ENCODE data around the gene CHSY3. TPM values are rescaled to one million over a fixed set of nuclear protein-coding genes. Genes with fewer than 3 reads are reported as not detected.

The CHSY3 gene
- polyA plus RNA-seq, 1 donor from 2014 or later: 0.40 TPM

DNA sequence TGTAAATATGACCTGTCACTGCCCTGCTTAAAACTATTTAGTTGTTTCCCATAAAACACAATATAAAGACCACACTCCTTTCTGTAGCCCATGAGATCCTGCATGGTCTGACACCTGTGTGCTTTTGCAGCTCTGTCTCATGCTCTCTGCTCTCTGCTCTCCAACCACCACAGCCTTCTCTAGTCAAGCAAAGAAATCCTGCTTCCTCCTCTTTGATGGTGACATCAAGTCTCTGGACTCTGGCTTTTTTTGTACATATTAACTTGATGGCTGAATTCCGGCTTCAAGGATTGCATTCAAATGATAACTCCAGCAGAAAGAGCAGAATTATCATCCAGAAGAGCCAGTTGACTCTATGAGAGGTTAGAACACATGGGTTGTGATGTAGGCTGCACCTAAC is 58.2 kb downstream of the CHSY3 start:
- Histone ChIP-seq H3K4me2 (ENCODE audit: low read length) (no peak overlapping the region), H3K9me2 (ENCODE audit: insufficient read depth, low read length) (no peaks in the 10 kb centered on the region), H3K36me3 (ENCODE audit: insufficient read depth, low read length) (no peaks in the 10 kb centered on the region), H3K27me3 (ENCODE audit: insufficient read depth, low read depth, low read length) (no peaks in the 10 kb centered on the region), H3K4me3 (ENCODE audit: low read length) (no peak overlapping the region), H3K9me3 (ENCODE audit: low read length) (no peaks in the 10 kb centered on the region), H4K20me1 (ENCODE audit: insufficient read depth) (no peaks in the 10 kb centered on the region), H3K27ac (ENCODE audit: low read length) (no peak overlapping the region), H3F3A (ENCODE audit: insufficient read depth, low read length, poor library complexity, severe bottlenecking) (no peaks in the 10 kb centered on the region), H3K79me2 (replicated peaks; ENCODE audit: insufficient read depth, low read length) (no peaks in the 10 kb centered on the region), H3K9ac (ENCODE audit: low read length) (no peak overlapping the region), H2AFZ (ENCODE audit: low read depth, low read length) (no peak overlapping the region)
- TF ChIP-seq REST (IDR thresholded peaks at IDR 0.05; ENCODE audit: borderline replicate concordance) (no peak), MXI1 (conservative IDR thresholded peaks at IDR 0.05; ENCODE audit: poor library complexity, severe bottlenecking) (no peak)
- TF ChIP-seq, protein P1, sequence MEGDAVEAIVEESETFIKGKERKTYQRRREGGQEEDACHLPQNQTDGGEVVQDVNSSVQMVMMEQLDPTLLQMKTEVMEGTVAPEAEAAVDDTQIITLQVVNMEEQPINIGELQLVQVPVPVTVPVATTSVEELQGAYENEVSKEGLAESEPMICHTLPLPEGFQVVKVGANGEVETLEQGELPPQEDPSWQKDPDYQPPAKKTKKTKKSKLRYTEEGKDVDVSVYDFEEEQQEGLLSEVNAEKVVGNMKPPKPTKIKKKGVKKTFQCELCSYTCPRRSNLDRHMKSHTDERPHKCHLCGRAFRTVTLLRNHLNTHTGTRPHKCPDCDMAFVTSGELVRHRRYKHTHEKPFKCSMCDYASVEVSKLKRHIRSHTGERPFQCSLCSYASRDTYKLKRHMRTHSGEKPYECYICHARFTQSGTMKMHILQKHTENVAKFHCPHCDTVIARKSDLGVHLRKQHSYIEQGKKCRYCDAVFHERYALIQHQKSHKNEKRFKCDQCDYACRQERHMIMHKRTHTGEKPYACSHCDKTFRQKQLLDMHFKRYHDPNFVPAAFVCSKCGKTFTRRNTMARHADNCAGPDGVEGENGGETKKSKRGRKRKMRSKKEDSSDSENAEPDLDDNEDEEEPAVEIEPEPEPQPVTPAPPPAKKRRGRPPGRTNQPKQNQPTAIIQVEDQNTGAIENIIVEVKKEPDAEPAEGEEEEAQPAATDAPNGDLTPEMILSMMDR (IDR thresholded peaks at IDR 0.05; ENCODE audit: poor library complexity, severe bottlenecking): no peak

- no peak overlapping the region for H3K4me2 ChIP-seq (ENCODE audit: low read length)
These were observed 59.1 kb downstream of the CHSY3 start for GRCh38 chr5:129963359-129963758.

More at GRCh38 chr5:129963359-129963758, 59.1 kb downstream of the CHSY3 start:
- Histone ChIP-seq H3K27ac (ENCODE audit: low read length) (no peak overlapping the region), H3K36me3 (ENCODE audit: insufficient read depth, low read length) (no peaks in the 10 kb centered on the region), H4K20me1 (ENCODE audit: insufficient read depth) (no peaks in the 10 kb centered on the region), H3K9me2 (ENCODE audit: insufficient read depth, low read length) (no peaks in the 10 kb centered on the region), H2AFZ (ENCODE audit: low read depth, low read length) (no peak overlapping the region), H3K9ac (ENCODE audit: low read length) (no peak overlapping the region), H3K9me3 (ENCODE audit: low read length) (no peaks in the 10 kb centered on the region), H3F3A (ENCODE audit: insufficient read depth, low read length, poor library complexity, severe bottlenecking) (no peaks in the 10 kb centered on the region), H3K79me2 (replicated peaks; ENCODE audit: insufficient read depth, low read length) (no peaks in the 10 kb centered on the region), H3K27me3 (ENCODE audit: insufficient read depth, low read depth, low read length) (no peaks in the 10 kb centered on the region), H3K4me3 (ENCODE audit: low read length) (no peak overlapping the region)
- TF ChIP-seq MXI1 (conservative IDR thresholded peaks at IDR 0.05; ENCODE audit: poor library complexity, severe bottlenecking): no peak
- TF ChIP-seq, protein P1 (IDR thresholded peaks at IDR 0.05; ENCODE audit: poor library complexity, severe bottlenecking): no peak
- TF ChIP-seq EZH2 (IDR thresholded peaks at IDR 0.05; ENCODE audit: borderline replicate concordance, insufficient read depth, low read length, poor library complexity, severe bottlenecking): no peak
- TF ChIP-seq POLR2AphosphoS5 (IDR thresholded peaks at IDR 0.05): no peak
- no peak for TF ChIP-seq REST (IDR thresholded peaks at IDR 0.05; ENCODE audit: borderline replicate concordance)
- TF ChIP-seq EP300 (conservative IDR thresholded peaks at IDR 0.05; ENCODE audit: poor library complexity, severe bottlenecking): no peak
- no peak for TF ChIP-seq SMC3 (conservative IDR thresholded peaks at IDR 0.05; ENCODE audit: poor library complexity)
- no peak for TF ChIP-seq RAD21 (conservative IDR thresholded peaks at IDR 0.05)
- TF ChIP-seq TAF1 (IDR thresholded peaks at IDR 0.05; ENCODE audit: low read depth): no peak

All from neural cell (in vitro differentiated cells).